H1 (cell line): ENCODE results near the gene ECEL1. TPM values are rescaled to one million over a fixed set of nuclear protein-coding genes. Genes with fewer than 3 reads are reported as not detected.

Experiments
- KDM4A ChIP-seq: IDR thresholded peaks from one replicate; pipeline ENCODE4 v1.7.1; 2012; ENCODE audit warnings: low read depth, mild to moderate bottlenecking, moderate library complexity, low read length, inconsistent platforms; ENCODE audit not compliant: severe bottlenecking
- RNF2 ChIP-seq: fragments of 200-900, 300-1000 bp; sonication (generic); IDR thresholded peaks from 2 replicates; pipeline ENCODE4 v1.7.1; 2016; ENCODE audit warnings: borderline replicate concordance, low read depth, mild to moderate bottlenecking, antibody characterized with exemption, low read length; ENCODE audit not compliant: poor library complexity, severe bottlenecking; ENCODE audit errors: missing control alignments
- TEAD4 ChIP-seq: IDR thresholded peaks from 2 replicates; pipeline ENCODE4 v1.6.1; 2012; ENCODE audit warnings: low read depth, low read length, inconsistent platforms, mixed read lengths
- polyA plus RNA-seq, 7 experiments: library from polyadenylated mRNA; depleted of rRNA in 3 of 7; stranded (reverse) in 5 of 7; unstranded in 2 of 7; fragments of >200 nt in 5 of 7; fragments of 200-250 nt in 2 of 7; gene quantifications; 1 replicate in 5 of 7; 2 replicates in 1 of 7; 4 replicates in 1 of 7; pipeline versions ENCODE4 v1.2.1 to v1.2.3, GENCODE V29; 2011 to 2013; ENCODE audit warnings: missing spikeins in 2 of 7, mixed read lengths in 2 of 7
- total RNA-seq: library from RNA; stranded (reverse); fragmentation: NEBNext Ultra II Directional; extraction: Animal tissue kit (Norgen Biotek cat#: 25700); gene quantifications from 2 replicates; pipeline ENCODE4 v1.2.1, GENCODE V29; 2021

The ECEL1 gene
- total and polyA plus RNA-seq, 2 of the 8 experiments (the other 6 are each of a cell fraction or from before 2014, with no cell fraction given), result 7.7 to 20.2 TPM

DNA sequence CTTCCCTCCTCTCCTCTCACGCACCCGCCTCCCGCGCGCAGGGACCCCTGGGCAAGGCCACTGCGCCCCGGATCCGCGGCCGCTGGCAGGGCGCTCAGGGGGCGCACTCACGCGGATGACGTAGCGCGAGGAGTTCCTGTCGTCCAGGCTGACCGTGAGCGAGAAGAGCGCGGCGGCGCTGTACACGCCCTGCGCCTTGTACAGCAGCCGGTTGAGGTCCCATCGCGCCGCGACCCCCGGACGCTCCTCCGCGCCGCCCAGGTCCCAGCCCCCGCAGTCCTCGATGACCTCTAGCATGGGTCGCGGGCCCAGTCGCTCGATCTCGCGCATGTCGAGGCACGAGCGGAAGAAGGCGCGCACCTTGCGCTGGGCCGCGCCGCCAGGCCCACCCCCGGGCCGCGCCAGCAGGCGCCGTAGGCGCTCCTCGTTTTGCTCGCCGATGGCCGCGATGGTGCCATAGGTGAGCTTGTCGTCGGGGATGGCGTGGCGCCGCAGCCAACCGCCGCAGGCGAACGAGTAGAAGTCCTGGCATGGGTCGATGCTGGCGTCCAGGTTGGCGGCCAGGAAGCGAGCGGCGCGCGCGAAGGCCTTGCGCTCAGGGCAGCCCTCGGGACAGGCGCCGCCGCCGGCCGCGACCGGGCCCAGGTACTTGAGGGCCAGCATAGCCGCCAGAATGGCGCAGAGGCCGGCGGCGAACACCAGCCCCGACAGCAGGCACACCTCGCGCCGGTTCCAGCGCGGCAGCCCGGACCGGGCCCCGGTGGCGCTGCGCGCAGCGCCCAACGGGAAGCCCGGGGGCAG lies 1.7 kb downstream of the ECEL1 start (continued):
- TF ChIP-seq RNF2, result peak; percentile 45
- TF ChIP-seq KDM4A, result peak; percentile 54
- TF ChIP-seq TEAD4, result no peak
- TF ChIP-seq, all 59 proteins: peak for 10
